ENCODE data around the gene SDK1.

The SDK1 gene

DNA sequence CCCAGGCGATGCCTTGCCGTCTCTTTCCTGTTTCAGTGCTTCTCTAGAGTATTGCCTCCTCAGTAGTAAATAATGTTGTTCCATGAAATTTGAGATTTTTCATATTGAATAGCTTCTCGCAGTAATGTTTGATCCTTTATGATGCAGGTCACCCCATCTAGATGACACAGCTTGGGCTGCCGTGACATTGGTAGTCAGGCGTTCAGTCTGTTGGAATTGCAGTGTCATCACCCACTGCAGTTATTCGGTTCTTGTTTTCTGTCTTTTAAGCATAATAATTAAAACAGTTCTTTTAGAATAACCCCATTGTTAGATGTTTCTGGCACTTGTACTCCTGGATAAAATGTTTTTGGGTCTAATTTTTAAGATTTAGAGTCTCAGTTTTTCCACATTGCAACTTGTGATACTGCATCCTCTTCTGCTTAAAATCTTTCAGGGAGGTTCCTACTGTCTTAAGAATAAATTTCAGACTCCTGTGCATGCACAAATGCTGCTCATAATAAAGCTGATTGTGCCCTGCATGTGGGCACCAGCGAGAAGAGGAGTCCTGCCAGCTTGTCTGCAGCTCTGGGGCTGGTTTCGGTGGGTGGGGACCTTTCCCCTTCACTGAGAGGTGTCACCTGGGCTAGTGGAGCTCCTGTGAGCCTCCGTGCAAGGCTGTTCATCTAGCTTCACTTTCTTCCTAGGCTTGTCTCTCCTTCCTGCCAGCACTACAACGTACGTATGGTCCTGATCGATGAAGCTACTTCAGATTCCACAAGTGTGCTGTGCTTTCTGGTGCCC is 44.8 kb downstream of the SDK1 start:
- DNase-seq: no peak

DNA sequence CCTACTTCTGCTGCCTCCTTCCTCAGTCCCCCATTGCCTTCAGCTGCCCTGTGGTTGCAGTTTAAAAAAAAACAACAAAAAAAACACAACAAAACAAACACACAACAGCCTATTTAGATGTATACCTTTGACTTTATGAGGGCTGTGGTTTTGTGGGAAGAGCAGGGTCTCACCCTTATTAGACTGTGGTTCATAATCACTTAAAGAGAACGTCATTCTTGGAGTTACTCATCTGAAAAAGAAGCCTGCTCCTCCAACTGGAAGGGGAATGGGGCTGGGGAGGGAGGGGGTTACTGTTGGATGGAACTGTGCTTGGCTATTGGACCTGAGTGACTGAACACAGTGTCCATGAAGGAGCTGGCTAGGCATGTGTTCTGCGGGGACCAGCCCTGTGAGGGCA is 48.1 kb downstream of the SDK1 start:
- DNase-seq: no peak

DNA sequence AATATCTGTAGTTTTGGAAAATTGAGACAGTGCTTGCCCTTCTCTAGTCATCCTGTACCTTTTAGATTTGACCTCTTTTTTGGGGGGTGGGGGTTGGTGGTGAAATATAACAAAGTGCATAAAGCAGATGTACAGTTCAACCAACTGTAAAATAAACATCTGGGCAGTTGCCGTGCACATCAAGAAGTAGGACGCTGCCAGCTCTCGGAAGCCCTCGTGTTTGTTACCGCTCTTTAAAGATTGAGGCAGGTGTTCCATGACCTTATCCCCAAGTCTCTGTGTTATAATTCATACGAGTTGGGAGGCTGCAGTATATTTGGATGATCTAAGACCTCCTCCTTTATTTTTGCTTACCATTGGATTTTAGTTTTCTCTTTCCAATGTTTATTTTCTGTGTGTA is 55.1 kb downstream of the SDK1 start:
- DNase-seq: no peak

DNA sequence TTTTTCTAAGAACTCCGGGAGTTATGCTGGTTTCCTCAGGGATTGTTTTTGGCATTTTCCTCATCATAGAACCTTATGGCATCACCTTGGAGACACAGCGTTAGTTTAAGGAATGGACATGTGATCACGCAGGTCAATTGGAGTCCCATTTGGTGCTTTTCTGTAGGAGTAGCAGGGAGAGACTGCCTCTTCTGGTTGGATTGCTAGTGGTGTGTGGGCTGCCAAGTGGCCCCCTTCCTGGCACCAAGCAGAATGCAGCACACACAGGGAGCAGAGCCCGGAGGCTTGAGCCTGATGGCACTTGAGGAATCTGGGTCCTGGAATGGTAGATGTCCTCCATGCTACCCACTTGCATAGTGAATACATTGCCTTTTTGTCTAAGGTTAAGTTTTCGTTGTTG is 57.9 kb downstream of the SDK1 start:
- no peak for DNase-seq

DNA sequence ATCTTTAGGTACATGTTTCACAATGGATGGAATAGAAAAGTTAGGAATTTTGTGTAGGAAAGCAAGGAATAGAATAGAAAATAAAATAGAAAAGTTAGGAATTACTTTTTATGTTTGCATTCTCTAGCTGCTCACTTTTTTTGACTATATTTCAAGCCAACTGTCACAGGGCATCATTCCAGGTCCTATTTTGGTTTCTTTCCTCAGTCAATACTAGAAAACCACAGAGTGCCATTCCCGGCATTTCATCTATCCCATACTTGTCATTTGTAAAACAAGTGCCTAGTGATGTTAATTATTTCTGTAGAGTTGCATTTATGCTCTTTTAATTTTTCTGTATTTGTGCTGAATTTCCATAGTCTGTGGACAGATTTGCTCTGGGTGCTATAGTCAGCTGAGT is 66.2 kb downstream of the SDK1 start:
- DNase-seq: peak; percentile 53

DNA sequence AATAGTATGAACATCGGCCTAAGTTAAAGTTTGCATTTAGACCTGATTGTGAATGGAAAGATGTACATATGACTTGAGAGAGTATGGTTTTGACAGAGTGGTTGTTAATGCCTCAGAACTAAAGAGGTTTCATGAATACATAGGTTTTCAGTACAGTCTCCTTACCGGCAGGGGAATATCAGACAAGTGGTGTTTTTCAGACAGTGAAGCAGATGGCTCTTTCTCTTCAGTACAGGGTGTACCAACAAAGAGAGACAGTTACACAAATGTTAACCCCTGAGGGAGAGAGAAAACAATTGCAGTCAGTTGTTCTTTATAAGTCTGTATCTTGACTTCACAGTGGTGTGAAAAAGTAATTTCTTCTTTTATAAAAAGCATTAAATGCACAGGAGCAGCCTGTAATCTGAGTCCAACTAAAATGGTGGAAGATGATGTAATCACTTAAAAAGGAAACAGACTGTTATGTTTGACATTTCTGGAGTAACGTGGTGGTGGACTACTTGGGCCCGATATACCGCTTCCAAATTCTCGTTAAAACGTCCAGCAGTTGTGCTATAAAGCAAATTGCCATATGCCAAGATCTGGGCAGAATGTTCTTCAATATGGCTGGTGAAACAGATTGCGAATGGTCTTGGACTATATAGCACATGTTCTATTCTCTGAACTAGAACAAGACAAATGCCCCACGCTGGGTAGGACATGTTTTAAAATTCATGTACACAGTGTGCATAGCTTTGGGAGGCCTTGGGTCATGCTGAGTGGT is 69.2 kb downstream of the SDK1 start:
- DNase-seq: no peak

DNA sequence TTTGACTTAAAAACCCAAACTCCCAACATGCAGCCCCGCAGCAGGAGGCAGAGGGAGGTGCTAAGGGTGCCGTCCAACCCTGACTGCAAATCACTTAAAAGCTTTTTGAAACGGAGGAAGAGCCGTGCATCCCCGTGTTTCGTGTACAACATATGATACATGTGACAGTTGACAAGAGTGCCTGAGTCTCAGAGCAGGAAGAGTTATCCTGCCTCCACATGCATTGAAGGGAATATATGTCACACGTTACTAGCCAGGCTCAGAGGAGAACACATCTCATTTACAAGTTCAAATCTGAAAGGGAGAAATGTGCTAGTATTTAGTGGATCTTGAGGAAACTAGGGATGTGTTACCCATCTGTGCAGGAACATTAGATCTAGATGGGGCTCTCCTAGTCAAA is 69.9 kb downstream of the SDK1 start:
- no peak for DNase-seq

DNA sequence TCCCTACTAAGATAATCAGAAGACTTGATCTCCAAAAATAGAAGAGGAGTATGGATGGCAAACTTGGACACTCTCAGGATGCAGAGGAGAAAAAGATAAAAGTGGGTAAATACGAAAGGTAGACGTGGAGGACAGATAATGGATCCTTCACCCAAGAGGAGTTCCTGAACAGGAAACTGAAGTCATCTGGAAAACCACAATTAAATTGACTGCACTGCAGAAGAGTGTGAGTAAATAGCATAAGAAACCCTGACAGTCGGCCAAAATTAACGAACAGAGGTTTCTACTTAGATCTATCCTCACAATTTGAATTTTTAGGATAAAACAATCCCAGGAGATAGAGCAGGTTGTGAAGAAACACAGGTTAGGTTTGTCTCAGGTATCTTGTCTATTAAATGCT is 70.5 kb downstream of the SDK1 start:
- peak; percentile 18 for DNase-seq

DNA sequence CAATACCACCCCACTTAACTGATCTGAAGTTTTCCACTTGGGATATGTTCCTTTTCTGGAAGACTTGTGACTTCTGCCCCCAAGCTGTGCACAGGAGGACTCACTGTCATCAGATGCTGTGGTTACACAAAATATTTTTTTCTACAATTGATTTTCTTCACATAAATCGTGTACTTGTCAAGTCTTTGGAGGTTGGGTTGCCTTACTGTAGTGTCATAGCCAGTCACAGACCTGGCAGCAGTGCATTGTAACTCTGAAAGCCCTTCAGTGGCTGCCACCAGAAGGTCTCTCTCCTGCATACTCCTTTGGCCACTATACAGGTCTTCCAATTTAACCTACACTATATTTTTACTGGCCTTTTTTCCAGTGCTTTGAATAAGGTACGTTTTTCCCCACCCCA is 73.2 kb downstream of the SDK1 start:
- no peak for DNase-seq

DNA sequence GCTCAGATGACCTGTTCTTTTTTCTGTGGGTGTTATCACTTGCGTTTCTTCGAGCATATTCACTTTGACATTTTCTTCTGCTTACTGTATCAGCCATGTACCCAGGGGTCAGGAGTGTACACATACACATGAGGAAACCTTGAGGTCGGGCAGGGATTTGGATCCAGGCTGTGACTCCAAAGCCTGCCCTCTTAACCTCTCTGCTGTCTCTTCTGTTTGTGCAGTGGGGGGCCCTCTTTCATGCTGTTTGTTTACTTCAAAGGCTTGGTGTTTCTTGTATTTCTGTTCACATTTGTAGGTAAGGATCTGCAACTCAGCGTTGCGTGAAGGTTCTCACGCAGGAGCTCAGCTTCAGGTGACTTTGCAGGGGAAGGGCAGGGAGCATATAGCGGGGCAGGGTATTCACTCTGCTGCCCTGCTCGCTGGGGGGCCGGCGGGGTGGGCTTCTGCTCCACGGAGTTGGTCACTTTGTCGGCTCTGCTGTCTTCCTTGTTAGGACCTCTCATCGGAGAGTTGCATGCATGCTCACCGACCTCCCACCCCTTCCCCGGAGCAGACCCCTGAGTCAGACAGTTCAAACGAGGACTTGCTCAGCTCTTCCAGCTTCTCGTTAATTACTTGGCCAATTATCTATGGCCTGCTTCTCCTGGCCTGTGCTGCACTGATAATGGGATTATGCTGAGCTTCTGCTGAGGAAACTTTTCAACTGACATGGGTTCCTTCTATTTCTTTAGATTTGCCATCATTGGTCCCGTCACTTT is 77.5 kb downstream of the SDK1 start:
- DNase-seq: no peak

DNA sequence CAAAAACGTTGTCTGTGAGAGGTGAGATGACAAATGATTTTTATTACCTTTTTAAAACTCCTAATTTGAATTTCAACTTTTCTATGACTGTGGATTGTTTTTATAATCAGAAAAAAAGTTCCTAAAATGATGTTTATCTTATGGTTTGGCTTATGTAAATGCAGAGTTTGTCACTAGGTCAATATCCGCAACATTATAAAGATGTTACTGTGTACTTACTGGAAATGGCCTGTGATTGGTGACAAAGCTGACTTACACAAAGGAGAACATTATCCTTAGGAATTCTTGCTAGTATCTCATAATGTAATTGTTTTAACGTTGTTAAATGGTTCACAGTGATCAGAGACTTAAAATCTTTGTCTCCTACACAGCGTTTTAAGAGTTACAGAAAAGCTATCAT is 79.0 kb downstream of the SDK1 start:
- DNase-seq: no peak

DNA sequence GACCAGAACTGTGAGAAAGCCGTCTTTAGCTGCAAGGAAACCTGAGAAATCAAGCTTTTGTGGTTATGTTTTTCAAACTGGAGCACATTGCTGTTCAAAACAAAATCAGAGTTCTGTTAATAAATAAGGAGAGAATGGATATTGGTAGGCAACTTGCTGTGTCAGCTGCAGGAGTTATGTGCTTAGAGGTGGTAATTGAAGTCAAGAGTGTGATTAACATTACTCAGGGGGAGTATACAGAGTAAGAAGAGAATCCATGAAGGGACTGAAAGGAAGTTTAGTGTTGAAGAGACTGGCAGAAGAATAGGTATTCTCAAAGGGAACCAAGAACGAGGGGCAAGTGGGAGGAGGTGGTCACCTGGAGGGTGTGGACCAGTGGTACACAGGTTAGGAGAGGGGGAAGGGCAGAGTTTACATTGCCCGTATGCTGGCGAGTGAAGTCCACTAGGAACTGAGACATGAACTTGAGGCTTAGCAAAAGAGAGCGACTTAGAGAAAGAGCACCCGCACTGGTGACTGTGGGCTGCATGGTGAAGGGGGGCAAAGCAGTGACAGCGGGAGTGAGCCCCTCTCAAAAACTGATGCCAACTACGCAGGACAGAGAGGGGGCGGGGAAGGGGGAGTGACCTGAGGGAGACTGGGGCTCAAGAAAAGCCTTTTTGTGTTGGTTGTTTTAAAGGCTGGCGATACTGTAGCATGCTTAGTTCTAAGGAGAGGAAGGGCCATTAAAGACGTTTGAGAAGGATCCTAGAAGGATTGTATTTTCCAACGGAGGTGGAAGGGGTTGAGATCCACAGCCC is 80.0 kb downstream of the SDK1 start:
- no peak for DNase-seq

DNA sequence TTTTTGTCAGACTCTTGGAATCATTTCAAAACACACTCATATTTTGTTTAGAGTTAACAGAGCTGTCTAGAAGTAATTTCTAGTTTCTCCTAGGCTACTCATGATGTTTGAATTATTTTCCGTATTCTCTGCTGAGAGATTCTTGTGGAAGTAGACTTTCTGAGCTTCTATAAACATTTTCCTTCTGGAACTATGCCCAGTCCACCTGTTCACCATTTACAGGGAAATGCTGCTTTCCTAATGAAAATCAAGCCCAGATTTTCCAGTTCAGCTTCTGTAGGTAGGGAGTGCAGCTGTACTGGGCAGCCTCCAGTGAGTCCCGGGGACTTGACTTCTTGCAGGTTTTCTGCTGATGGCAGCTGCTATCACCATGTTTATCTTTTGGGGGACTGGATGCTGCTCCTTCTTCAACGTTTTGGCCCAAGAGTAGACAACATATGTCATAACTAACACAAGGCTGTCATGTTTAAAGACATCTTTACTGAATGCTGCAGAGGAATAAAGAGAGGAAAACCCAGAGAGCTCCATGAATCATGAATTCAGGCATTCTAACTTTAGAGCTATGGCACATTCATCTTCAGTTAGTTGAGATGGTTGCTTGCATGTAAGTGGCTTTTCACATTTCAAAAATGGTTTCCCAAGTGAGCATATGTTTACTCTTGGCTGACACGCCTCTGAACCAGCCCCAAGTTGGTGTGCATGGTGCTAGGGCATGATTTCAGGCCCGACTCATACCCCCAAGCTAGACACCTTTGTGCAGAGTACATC is 85.6 kb downstream of the SDK1 start:
- no peak for DNase-seq

DNA sequence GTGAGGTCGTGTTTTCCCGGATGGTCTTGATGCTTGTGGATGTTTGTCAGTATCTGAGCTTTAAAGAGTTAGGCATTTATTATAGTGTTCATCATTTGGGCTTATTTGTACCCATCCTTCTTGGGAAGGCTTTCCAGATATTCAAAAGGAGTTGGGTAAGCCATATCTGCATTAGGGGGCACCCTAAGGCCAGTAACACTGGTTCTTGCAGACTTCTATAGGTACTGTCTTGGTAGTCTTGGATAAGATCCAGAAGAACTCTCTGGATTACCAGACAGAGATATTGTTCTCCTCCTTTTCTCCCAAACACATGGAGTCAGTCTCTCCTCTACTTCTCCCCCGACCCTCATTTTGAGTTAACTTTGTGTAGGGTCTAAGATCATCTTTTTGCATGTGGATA is 92.8 kb downstream of the SDK1 start:
- no peak for DNase-seq

DNA sequence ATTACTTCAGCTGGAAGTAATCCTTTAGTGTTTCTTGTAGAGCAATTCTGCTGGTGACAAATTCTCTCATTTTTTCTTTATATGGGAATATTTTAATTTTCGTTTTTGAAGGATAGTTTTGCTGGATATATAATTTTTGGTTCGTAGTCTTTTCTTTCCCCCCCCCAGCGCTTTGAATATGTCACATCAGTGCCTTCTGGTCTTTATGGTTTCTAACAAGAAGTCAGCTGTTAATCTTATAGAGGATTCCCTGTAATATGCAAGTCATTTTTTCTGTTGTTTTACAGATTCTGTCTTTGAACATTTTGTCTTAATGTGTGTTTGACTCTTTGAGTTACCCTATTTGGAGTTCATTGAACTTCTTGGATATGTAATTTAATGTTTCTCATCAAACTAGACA is 96.3 kb downstream of the SDK1 start:
- DNase-seq: no peak

DNA sequence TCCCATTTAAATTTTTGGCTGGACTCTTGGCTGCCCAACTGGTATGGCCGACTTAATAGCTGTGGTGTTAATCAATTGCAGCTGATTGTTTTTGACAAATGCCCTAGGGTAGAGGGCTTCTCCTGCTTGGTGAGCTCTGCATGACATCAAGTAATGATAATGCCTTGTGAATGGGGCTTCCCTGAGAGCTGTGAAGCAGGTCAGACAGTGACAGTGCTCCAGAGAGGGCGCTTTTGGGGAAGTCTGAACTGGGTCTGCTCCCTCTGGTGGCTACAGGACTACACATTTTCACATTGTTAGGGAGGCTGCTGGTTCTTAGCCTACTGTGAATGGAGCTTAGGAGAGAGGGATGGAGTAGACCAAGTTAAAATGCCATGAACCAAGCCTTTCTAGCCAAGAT is 98.8 kb downstream of the SDK1 start:
- peak; percentile 21 for DNase-seq

DNA sequence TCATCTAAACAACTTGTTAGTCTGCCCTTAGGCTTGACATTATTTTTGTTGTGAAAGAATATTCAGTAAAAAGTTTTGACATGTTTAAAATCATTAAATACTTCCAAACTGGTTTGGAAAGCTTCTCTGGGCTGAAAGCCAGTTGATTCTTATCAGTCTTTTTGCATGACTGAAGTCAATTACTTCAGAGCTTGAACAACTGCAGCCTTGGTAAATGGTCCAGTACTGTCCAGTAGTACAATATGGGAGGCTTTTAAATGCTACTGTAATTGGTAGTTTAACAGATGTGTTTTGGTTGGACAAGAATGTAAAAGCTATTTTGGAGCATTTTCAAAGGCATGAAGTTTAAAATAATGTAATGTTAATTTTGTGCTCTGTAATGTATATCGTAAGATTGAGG is 103.4 kb downstream of the SDK1 start:
- DNase-seq: peak; percentile 27

DNA sequence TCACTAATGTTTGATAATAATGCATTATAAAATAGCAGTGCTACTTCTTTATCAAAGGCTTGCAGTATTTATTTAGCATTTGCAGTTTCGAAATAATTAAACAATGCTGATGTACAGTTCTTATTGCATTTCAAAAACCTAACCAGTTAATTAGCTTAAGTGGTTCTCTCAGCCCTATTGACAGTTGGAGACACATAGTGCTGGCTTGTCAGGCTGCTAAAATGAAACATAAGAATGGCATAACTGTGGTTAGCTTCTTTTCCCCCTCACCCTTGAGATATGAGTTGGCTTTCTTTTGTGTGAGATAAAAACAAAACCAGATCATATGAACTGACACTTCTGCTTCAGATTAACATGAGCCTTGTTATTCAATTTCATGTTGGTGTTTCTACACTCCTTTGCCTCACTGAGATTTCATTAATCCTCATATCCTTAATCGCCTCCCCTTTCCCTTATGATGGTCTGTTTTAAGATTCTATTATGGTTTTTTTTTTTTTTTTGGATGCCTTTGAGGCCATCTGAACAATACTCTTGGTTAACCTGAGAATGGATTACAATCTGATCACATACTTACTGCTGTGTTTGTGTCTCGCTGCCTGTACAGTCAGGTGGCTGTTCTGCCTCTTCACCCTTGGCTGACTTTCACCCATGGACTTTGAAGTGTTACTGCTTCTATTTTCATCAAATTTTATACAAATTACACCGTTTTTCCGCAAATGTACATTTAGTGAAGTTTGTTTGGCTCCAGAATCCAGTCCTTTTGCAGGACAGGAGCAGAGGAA is 108.0 kb downstream of the SDK1 start:
- DNase-seq: peak; percentile 6

DNA sequence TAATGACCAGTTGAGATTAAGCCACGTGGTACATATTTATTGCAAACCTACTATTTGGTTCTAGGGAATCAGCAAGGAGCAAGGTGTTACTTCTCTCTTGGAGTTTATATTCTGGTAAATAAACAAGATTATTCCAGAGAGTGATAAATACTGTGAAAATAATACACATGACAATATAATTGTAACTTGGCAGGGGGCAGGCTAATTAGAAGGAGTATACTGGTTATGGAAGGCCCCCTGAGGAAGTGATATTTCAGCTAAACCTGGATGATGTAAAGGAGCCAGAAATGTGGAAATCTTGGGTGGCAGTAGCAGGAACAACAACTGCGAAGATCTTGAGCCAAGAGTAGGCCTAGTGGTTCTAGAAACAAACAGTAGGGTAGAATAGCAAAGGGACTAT is 111.8 kb downstream of the SDK1 start:
- DNase-seq: no peak

DNA sequence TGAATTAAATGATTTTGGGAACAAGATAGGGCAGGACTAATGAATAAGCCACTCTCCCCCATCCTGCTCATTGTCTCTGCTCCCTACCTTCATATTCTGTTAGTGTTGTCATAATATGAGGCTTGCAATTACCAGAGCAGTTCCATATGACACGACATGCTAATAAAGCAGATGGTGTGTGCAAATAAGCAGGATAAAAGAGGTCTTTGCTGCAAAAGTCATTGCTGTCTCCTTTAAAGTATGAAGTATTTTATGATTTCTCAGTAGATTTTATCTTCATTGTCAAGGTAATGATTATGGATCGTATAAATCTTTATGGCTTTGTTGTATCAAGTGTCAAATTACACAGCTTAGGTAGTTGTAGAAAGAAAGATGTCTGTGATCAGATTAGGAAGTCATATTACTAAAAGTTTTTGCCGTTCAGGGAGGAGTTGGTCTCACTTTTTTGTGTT is 114.8 kb downstream of the SDK1 start:
- DNase-seq: no peak

DNA sequence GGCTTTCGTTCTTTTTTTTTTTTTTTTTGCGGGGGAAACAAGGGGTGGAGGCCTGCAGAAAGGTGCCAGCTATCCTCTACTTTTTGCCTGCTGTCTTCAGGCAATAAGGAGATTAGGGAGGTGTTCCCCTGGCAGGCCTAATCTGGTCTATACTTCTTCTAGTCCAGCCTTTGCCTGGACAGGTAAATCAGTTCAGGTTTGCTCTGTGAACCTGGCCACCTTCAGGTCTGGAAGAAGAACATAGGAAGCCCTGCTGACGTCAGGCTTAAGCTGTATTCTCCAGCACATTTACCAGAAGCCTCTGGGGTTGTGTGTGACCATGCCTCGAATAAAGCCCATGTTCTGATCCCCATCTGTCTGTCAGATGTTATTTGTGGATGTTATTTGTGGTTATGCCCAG is 115.4 kb downstream of the SDK1 start:
- no peak for DNase-seq
